Effector memory CD8-positive, alpha-beta T cell (primary cell): ENCODE measurements around the gene PTPRM.

ENCODE experiments used
- ATAC-seq: fragments of 150-1000 bp; cut with Tn5 transposase; replicated peaks from 2 replicates; pipeline ENCODE4 v1.10.0; 2021; ENCODE audit warnings: mild to moderate bottlenecking, moderate library complexity
- DNase-seq, 3 experiments: peaks; one replicate each; pipeline ENCODE4 v3.0.0; 2021
- H3K27ac Mint-ChIP-seq, 2 donors: one replicate each; pipeline ENCODE4 v1.8.0; 2022; ENCODE audit warnings: mild to moderate bottlenecking in 2 of 2, mixed read lengths in 2 of 2, moderate library complexity in 2 of 2
- H3K27me3 Mint-ChIP-seq, 2 donors: one replicate each; pipeline ENCODE4 v1.8.0; 2022; ENCODE audit warnings: mixed read lengths in 2 of 2
- H3K36me3 Mint-ChIP-seq: one replicate; pipeline ENCODE4 v1.8.0; 2022; ENCODE audit warnings: mild to moderate bottlenecking, moderate library complexity, mixed read lengths; ENCODE audit not compliant: insufficient read depth
- H3K4me1 Mint-ChIP-seq, 2 donors: one replicate each; pipeline ENCODE4 v1.8.0; 2022; ENCODE audit warnings: low read depth in 2 of 2, mixed read lengths in 2 of 2
- H3K4me3 Mint-ChIP-seq, 2 donors: one replicate each; pipeline ENCODE4 v1.8.0; 2022; ENCODE audit warnings: mild to moderate bottlenecking in 2 of 2, mixed read lengths in 2 of 2, moderate library complexity in 2 of 2
- H3K9me3 Mint-ChIP-seq, 2 donors: one replicate each; pipeline ENCODE4 v1.8.0; 2022; ENCODE audit warnings: mixed read lengths in 2 of 2

PTPRM gene

DNA sequence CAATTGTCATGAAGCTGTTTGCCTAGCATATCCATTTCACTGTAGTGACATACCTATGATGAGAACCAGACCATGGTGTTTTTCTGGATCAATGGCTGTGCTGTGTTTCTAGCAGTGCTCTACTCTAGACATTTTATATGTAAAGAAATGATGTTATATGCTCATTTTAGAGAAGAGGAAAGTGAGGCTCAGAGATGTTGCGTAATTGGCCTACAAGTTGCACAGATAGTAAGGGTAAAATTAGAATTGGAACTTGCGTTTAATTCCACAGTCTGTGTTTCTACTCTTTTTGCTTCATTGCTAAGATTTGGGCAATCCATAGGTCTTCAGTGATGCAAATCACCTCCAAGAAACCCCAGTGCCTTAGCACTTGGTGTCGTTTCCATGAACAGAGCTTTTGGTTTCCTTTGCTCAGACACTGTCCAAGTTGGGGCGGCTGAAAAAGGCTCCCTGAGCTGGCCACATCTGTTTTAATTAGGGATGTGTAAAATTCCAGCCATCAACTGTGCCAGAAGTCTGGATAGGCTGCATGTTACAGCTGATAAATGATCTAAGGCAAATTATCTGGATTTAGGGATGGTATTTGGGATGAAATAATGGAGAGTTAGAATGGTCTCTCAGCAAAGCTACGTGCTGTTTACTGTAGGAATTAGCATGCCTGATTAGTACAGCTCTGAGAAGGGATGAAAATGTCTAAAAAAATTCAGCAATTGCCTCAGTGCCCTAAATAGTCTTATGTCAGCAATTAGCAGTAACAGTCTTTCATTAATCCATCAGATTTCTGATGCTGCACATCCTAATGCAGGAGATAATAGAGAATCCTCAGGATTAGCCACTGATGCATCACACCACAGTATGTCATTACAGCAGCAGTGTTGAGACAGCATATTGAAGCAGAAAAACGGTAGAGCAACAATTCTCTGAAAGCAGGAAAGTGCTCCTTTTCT is 65.3 kb downstream of the PTPRM start:
- Mint-ChIP-seq H3K4me1 (peaks cover 0 to 2% of the 10 kb centered on the region in 2 donors), H3K36me3 (peaks cover 2% of the 10 kb centered on the region), H3K4me3 (no peak overlapping the region), H3K9me3 (peaks cover 2 to 32% of the 10 kb centered on the region in 2 donors), H3K27ac (no peak overlapping the region), H3K27me3 (no peaks in the 10 kb centered on the region)
- ATAC-seq: no peak
- DNase-seq: no peak

DNA sequence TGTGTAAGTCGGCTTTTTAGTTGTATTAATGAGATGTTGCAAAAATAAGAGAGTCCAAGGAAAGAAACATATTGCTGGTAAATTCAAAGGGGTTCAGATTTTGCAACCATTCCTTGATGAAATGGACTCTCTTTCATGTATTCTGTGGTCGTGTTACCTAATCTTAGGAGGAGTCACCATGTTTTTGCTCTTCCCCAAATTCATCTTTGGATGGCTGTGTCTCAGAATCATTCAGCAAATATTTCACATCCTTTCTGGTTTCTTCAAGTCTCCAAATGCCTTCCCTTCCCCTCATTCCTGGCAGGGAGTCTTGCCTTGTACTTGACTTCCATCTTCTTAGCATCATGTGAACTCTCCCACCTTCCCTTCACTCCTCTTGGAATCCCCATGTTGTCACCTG is 66.1 kb downstream of the PTPRM start:
- Mint-ChIP-seq H3K4me1 (peaks cover 0 to 2% of the 10 kb centered on the region in 2 donors), H3K36me3 (peaks cover 2% of the 10 kb centered on the region), H3K27me3 (no peaks in the 10 kb centered on the region), H3K9me3 (peaks cover 2 to 32% of the 10 kb centered on the region in 2 donors), H3K27ac (no peak overlapping the region), H3K4me3 (no peak overlapping the region)
- no peak for ATAC-seq
- no peak for DNase-seq

DNA sequence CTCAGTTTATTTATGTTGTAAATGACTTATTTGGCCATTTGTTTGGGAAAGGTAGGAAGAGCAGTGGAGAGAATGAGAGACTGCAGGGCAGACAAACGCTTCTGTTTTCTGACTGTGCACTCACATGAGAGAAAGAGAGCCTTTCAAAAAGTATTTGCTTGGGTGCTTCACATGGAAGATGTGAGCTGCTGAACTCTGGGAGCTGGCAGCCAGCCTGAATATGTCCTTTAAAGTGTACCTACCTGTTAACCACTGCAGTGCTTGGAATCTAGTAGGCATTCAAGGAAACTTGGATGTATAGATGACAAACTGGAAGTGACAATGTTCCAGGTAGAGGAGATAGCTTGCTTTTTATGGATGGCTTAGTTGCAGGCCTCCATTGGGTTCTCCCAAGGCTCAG is 68.8 kb downstream of the PTPRM start:
- Mint-ChIP-seq H3K4me3 (no peak overlapping the region), H3K36me3 (no peaks in the 10 kb centered on the region), H3K9me3 (peaks cover 2 to 15% of the 10 kb centered on the region in 2 donors), H3K27ac (no peak overlapping the region), H3K4me1 (no peaks in the 10 kb centered on the region), H3K27me3 (no peaks in the 10 kb centered on the region)
- DNase-seq (no peak), ATAC-seq (no peak)

DNA sequence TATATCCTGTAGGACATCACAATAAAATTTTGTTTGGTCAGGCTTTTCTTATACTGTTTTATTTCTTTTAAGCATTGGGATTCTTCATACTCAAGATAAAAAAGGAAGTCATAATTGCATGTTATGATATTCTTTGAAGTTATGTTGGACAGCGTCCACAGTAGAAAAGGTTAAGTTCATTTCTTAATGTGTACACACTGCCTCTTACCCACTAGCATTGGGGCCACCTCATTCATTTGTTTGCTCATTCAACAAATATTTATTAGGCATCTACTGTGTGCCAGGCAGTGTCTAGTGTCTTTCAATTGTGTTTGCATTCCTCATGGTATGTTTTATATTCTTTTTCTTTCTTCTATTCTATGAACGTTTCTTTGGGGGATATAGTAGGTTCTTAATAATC is 70.2 kb downstream of the PTPRM start:
- no peaks in the 10 kb centered on the region for H3K27me3 Mint-ChIP-seq
- H3K4me1 Mint-ChIP-seq: no peaks in the 10 kb centered on the region
- H3K4me3 Mint-ChIP-seq: no peak overlapping the region
- H3K27ac Mint-ChIP-seq: no peak overlapping the region
- no peak for DNase-seq
- no peak for ATAC-seq
- H3K9me3 Mint-ChIP-seq: peaks cover 2 to 15% of the 10 kb centered on the region in 2 donors
- no peaks in the 10 kb centered on the region for H3K36me3 Mint-ChIP-seq

DNA sequence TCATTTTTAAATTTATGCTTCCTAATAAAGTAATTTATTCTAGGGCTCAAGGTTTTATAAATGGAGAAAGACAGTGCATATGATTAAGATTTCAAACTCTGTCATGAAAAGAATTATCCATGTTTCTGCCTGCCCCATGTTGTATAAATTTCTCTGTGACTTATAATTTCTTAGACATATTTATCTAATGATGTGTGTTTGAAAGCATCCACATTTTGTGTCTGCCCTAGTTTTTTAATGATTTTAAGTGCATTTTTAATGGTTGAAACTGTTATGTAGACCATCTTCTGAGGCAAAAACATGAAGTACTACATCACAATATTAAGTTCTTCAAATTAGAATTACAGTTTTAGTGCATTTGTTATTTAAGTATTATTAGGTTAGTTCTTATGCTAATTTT is 71.2 kb downstream of the PTPRM start:
- peaks cover 2 to 12% of the 10 kb centered on the region in 2 donors for H3K9me3 Mint-ChIP-seq
- ATAC-seq (no peak), DNase-seq (no peak)
- H3K27me3 Mint-ChIP-seq: no peaks in the 10 kb centered on the region
- no peaks in the 10 kb centered on the region for H3K36me3 Mint-ChIP-seq
- no peaks in the 10 kb centered on the region for H3K4me1 Mint-ChIP-seq
- no peak overlapping the region for H3K4me3 Mint-ChIP-seq
- no peak overlapping the region for H3K27ac Mint-ChIP-seq

DNA sequence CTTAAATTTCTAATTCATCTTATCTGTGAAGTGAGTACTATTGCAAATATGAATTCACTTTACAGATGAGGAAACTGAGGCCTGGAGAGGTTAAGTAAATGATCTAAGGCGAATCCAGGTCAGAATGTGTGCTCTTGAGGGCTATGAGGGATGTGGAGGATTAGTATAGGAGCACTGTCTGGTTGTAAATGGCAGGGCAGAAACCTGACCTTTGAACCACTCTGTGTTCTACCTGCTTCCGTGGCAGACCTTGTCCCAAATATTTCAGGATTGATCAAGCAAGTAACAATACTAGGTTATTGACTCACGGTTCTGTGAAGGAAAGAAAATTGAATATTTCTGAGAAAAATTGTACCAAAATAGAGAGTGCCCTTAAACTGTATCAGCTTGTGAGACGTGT is 74.7 kb downstream of the PTPRM start:
- Mint-ChIP-seq H3K27ac (no peak overlapping the region), H3K4me1 (no peaks in the 10 kb centered on the region), H3K9me3 (no peaks in the 10 kb centered on the region), H3K36me3 (no peaks in the 10 kb centered on the region), H3K27me3 (no peaks in the 10 kb centered on the region), H3K4me3 (no peak overlapping the region)
- DNase-seq (no peak), ATAC-seq (no peak)

DNA sequence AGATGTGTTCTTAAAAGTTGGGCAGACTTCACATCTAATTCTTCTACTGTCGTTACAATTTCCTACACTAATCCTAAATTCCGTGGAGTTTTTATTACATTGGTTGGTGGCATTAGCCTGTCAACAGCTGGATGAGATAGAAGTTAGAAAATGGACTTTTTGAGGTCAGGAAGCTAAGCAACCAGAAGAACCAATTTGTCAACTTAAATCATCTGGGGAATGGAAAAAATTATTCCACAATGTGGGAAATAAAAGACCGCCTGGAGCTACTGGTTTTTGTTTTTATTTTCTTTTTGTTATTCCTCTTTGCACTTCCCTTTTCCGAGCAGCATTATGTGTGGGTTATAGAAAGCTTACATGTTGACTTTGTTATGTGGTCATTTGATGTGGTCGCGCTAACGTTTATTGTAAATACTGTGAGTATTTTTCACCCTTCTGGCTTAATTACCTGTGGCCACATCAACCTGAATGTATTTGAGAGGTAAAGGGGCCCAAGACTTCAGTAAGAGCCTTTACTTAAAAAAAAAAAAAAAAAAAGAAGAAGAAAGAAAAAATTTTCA is 75.3 kb downstream of the PTPRM start:
- Mint-ChIP-seq H3K4me1 (no peaks in the 10 kb centered on the region), H3K27me3 (no peaks in the 10 kb centered on the region), H3K4me3 (no peak overlapping the region), H3K36me3 (no peaks in the 10 kb centered on the region), H3K9me3 (no peaks in the 10 kb centered on the region), H3K27ac (no peak overlapping the region)
- ATAC-seq (no peak), DNase-seq (no peak)

DNA sequence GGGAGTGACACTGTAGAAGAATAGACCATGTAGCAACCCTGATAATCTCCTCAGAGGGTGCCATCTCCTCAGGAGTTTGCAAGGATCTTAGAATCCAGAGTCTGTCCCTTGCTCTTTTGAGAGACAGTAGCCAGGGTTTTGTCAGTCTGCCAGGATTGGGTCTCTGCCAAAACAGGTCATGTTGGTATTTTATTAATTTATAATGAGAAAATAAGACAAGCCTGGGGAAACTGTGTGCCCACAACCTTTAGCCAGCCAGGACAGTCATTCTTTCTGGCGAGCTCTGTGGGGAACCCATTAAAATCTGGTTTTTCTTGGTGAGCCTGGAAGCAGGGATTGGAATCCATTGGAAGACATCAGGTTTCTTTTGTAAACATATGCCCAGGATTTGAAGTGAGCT is 78.6 kb downstream of the PTPRM start:
- H3K36me3 Mint-ChIP-seq: no peaks in the 10 kb centered on the region
- no peaks in the 10 kb centered on the region for H3K27me3 Mint-ChIP-seq
- no peak overlapping the region for H3K4me3 Mint-ChIP-seq
- ATAC-seq (no peak), DNase-seq (no peak)
- H3K9me3 Mint-ChIP-seq: peaks cover 0 to 2% of the 10 kb centered on the region in 2 donors
- H3K27ac Mint-ChIP-seq: no peak overlapping the region
- H3K4me1 Mint-ChIP-seq: no peaks in the 10 kb centered on the region

DNA sequence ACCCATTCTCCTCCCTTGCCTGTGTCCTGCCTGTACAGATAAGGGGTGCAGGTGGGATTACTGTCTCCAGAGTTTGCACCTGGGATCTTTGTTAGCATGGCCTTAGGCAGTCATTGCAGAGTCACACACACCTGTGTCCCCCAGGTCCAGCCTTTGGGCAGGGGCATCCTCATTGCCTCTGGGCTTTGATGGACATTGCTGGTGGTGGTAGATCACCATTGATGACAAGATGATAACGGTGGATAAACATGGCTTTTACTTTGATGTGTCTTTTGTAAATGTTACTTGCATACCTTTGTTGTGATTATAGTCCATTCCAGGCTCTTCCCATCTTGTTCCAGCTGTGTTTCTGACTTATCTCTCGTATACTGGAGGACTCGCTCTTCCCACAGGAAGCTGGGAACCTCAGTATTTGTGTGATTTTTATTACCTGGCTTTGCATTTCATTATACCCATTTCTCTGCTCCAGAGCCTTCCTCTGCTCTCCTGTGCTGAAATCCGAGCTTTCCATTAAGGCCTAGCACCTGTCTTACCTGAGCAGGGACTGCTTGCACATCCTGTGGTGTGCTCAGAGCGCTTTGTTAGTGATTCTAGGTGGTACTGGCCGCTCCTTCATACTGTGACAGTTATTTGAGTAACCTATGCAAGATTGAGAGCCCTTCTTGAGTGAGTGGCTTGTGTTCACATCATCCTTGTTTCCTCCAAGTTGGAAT is 79.2 kb downstream of the PTPRM start:
- DNase-seq (no peak), ATAC-seq (no peak)
- Mint-ChIP-seq H3K4me1 (no peaks in the 10 kb centered on the region), H3K27me3 (no peaks in the 10 kb centered on the region), H3K4me3 (no peak overlapping the region), H3K9me3 (peaks cover 0 to 2% of the 10 kb centered on the region in 2 donors), H3K36me3 (no peaks in the 10 kb centered on the region), H3K27ac (no peak overlapping the region)

DNA sequence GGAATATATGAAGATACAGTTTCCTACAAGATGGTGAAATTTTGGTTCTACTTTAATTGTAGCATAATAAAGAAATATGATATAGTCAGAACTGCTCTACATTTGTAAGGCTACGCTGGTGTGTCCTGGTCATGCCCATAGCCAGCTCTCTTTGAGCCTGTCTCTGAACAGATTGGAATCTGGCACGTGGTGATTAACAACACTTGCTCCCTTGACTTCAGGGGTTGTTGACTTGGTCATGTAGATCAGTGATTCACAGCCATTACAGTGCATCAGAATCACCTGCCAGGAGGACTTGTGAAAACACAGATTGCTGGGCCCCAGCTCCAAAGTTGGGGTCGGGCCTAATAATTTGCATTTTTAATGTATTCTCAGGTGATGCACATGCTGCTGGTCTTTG is 80.4 kb downstream of the PTPRM start:
- no peaks in the 10 kb centered on the region for H3K4me1 Mint-ChIP-seq
- ATAC-seq (no peak), DNase-seq (no peak)
- no peak overlapping the region for H3K27ac Mint-ChIP-seq
- H3K27me3 Mint-ChIP-seq: no peaks in the 10 kb centered on the region
- H3K4me3 Mint-ChIP-seq: no peak overlapping the region
- peaks cover 0 to 2% of the 10 kb centered on the region in 2 donors for H3K9me3 Mint-ChIP-seq
- H3K36me3 Mint-ChIP-seq: no peaks in the 10 kb centered on the region

DNA sequence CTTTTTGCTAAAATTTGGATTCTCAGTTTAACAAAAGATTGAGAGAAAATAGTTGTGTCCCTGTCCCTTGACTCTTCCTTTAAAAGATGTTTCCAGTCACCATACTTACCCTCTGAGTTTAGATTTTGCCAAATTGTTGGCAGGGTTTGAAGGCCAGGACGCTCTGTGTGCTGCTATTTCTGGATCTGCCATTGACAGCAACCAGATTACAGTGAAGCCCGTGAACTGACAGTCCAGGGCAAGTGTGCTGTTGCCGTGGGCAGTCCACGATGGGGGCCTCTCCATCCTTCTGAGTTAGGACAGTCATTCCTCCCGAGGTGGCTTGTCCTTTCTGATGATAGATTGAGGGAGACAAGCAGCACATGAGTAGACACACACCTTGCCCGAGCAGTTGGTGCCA is 89.9 kb downstream of the PTPRM start:
- Mint-ChIP-seq H3K27ac (no peak overlapping the region), H3K27me3 (no peaks in the 10 kb centered on the region), H3K9me3 (peaks cover 0 to 7% of the 10 kb centered on the region in 2 donors), H3K4me1 (no peaks in the 10 kb centered on the region), H3K4me3 (no peak overlapping the region), H3K36me3 (no peaks in the 10 kb centered on the region)
- ATAC-seq: no peak
- DNase-seq: no peak

DNA sequence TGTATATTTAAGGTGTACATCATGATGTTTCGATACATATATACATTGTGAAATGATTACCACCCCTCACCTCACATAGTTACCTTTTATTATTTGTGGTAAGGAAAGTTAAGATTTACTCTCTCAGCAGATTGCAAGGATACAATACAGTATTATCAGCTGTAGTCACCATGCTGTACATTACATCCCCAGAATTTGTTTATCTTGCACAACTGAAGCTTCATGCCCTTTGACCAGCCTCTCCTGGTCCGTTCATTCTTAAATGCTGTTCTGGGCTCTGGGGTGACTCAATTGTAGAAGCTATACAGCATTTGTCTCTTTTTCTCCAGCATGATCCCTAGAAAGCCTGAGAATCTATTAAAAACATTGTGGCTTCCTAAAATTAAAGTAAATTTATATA is 90.8 kb downstream of the PTPRM start:
- Mint-ChIP-seq H3K9me3 (peaks cover 0 to 12% of the 10 kb centered on the region in 2 donors), H3K27me3 (no peaks in the 10 kb centered on the region), H3K4me1 (no peaks in the 10 kb centered on the region), H3K36me3 (no peaks in the 10 kb centered on the region), H3K4me3 (no peak overlapping the region), H3K27ac (no peak overlapping the region)
- DNase-seq (no peak), ATAC-seq (no peak)

DNA sequence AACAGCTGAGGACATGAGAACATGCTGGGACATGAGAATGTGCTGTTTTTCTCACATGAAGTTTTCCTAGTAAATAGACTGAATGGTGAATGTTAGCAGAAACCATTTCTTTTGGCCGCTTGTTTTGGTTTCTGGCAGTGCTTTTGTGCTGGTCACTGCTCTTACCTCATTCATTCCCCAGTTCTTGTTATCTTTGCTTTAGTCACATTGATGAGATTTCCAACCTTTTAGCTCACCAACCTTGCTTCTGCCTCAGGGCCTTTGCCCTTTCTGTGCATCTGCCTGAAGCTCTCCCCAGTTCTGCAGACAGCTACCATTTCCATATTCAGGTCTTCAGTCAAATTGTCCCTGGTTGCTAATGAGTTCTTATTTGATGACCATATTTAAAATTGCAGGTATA is 91.6 kb downstream of the PTPRM start:
- Mint-ChIP-seq H3K4me1 (no peaks in the 10 kb centered on the region), H3K27me3 (no peaks in the 10 kb centered on the region), H3K9me3 (peaks cover 0 to 12% of the 10 kb centered on the region in 2 donors), H3K4me3 (no peak overlapping the region), H3K36me3 (no peaks in the 10 kb centered on the region), H3K27ac (no peak overlapping the region)
- DNase-seq (no peak), ATAC-seq (no peak)

DNA sequence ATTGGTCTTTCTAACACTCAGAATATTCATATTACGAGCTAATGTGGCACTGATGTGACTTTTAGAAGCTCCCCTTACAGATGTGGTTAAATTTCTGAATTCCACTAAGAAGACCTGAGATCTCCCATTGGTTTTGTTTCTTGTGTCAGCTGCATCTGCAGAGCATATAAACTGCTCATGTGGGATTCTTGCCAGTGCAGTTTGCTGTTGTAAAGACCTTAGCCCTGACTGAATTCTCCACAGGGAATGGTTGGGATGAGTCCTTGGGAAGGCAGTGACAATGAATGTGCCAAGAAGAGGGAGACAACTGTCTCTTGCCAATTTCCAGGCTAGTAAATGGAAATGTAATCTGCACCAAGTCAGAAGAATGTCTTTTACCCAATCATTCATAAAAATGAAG is 94.1 kb downstream of the PTPRM start:
- Mint-ChIP-seq H3K4me1 (no peaks in the 10 kb centered on the region), H3K27ac (no peak overlapping the region), H3K36me3 (no peaks in the 10 kb centered on the region), H3K27me3 (no peaks in the 10 kb centered on the region), H3K4me3 (no peak overlapping the region), H3K9me3 (peaks cover 0 to 12% of the 10 kb centered on the region in 2 donors)
- no peak for DNase-seq
- no peak for ATAC-seq
